SU-DHL-6 (cell line): Measurements from ENCODE around the gene HSD3B7.

Experiments used
- CTCF ChIP-seq: fragments of 200-600 bp; sonication (generic); IDR thresholded peaks from one replicate; pipeline ENCODE4 v1.5.1; 2017; ENCODE audit warnings: antibody characterized with exemption, mild to moderate bottlenecking, low read length, moderate library complexity; ENCODE audit not compliant: insufficient read depth, poor library complexity, severe bottlenecking
- EZH2phosphoT487 ChIP-seq: fragments of 200-600 bp; sonication (generic), shearing (Covaris generic); conservative IDR thresholded peaks from 2 replicates; pipeline ENCODE4 v1.6.1; 2018; ENCODE audit warnings: mild to moderate bottlenecking, antibody characterized with exemption, low read length, moderate library complexity, mixed read lengths

- no peak for TF ChIP-seq CTCF
- TF ChIP-seq EZH2phosphoT487, result no peak
Measured at GRCh38 chr16:31008149-31008548, 23.1 kb downstream of the HSD3B7 start.
